Erythroblast (primary cell): ENCODE data around the gene NEGR1.

Experiments
- DNase-seq, 2 experiments: peaks; one replicate each; lab custom pipeline; 2025; lab: John Stamatoyannopoulos, UW
- GATA1 ChIP-seq: IDR thresholded peaks from 2 replicates; pipeline ENCODE4 v1.6.1; 2011; ENCODE audit warnings: low read depth, mild to moderate bottlenecking, control low read depth, low read length, moderate library complexity
- POLR2A ChIP-seq: IDR thresholded peaks from 2 replicates; pipeline ENCODE4 v1.6.1; 2011; ENCODE audit warnings: mild to moderate bottlenecking, low read length

Gene NEGR1

GRCh38 chr1:71695084-71695483 is 587.3 kb downstream of the NEGR1 start:
- DNase-seq = no peak
- TF ChIP-seq POLR2A (no peak), GATA1 (no peak)

GRCh38 chr1:71693581-71693980 is 588.8 kb downstream of the NEGR1 start:
- TF ChIP-seq GATA1 = no peak
- TF ChIP-seq POLR2A = no peak
- DNase-seq = no peak

DNA sequence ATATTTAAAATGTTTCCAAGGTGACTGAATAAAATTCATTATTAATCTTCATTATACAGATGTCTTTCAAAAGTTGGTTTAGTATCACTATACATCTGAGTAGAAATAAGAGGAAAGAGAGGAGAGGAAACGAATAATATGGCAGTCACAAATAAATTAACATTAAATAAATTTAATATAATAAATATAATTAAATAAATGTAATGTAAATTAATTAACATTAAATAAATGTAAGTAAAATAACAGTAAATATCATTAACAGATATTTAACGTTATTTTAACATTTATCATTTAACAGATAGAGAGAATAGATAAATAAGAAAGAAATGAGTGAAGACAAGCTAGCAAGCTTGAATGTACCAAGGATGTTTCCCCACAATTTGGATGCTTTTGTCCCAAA is 592.7 kb downstream of the NEGR1 start:
- no peak for DNase-seq
- TF ChIP-seq POLR2A = no peak
- TF ChIP-seq GATA1 = no peak

GRCh38 chr1:71687376-71687775 is 595.0 kb downstream of the NEGR1 start:
- no peak for DNase-seq
- TF ChIP-seq POLR2A (no peak), GATA1 (no peak)

DNA sequence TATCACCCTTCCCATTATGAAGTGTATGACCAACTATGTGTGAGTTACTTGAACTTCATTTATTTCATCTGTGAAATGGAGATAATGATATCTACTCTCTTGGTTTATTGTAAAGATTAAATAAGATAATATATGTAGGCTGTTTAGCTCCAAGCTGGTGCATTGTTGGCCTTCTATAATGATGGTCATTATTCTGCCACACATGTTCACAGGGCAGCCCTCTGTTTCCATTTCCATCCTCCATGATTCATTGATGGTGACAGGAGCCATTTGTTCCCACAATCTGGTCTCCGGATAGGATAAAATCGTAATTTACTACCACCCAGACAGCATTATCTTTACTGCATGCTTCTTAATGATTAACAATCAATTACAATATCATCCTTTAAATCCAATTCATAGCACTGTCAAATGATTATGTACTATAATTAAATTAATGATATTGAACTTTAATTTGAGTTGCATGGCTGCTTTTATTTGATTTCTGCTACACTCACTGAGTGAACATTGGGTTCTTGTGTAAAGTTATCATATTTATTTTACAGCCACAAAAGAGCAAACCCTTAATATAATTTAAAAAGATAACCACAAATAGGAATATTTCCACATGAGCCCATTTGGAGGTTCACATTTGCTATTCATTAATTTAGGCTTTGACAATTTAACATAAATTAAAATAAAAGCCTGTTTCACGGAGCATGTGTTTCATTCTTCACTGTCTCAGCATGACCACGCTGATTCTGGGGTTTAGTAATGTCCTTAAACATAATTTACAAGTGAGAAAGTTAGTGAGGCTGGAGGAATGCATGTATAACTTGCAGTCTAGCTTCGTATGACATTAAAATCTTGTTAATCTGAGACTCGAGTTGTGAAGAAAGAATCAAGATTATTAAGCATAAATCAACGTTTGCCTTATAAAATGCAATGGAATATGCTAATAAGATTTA is 605.1 kb downstream of the NEGR1 start:
- no peak for TF ChIP-seq POLR2A
- TF ChIP-seq GATA1 = no peak
- DNase-seq = no peak

GRCh38 chr1:71668065-71668464 is 614.3 kb downstream of the NEGR1 start:
- TF ChIP-seq GATA1 (no peak), POLR2A (no peak)
- no peak for DNase-seq

DNA sequence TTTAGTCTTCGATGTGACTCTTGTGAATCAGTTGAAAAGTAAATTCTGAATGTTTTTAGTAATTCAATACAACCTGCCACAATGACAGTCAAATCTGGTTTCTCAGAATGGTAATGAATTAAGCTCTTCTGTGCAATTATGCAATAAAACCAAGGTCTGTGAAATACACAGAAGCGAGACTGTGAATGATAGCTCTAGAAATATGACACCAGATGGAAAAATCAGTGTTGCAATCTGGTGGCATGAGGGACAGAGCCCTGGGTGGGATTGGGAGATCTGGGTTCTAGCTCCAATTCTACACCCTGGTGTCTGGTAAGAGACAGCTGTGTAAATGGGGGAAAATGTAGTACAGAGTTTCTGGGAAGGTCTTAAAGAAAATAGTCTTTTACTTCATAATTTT is 615.1 kb downstream of the NEGR1 start:
- no peak for DNase-seq
- TF ChIP-seq POLR2A (no peak), GATA1 (no peak)

- no peak for DNase-seq
- TF ChIP-seq GATA1 = no peak
- TF ChIP-seq POLR2A = no peak
Measured at GRCh38 chr1:71666609-71667008, 615.7 kb downstream of the NEGR1 start.

DNA sequence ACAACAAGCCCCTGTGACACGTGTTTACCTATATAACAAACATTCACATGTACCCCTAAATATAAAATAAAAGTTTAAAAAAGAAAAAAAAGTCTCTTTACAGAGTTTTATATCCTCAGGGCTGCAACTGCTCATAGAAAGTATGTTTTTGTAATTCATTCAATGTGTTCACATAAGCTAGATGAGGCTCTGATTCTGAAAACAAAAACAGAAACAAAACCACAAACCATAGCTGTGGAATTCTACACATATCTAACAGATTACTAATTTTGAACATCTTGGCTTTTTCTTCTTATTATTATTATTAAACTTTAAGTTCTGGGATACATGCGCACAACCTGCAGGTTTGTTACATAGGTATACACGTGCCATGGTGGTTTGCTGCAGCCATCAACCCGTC is 621.9 kb downstream of the NEGR1 start:
- TF ChIP-seq POLR2A (no peak), GATA1 (no peak)
- DNase-seq = no peak

DNA sequence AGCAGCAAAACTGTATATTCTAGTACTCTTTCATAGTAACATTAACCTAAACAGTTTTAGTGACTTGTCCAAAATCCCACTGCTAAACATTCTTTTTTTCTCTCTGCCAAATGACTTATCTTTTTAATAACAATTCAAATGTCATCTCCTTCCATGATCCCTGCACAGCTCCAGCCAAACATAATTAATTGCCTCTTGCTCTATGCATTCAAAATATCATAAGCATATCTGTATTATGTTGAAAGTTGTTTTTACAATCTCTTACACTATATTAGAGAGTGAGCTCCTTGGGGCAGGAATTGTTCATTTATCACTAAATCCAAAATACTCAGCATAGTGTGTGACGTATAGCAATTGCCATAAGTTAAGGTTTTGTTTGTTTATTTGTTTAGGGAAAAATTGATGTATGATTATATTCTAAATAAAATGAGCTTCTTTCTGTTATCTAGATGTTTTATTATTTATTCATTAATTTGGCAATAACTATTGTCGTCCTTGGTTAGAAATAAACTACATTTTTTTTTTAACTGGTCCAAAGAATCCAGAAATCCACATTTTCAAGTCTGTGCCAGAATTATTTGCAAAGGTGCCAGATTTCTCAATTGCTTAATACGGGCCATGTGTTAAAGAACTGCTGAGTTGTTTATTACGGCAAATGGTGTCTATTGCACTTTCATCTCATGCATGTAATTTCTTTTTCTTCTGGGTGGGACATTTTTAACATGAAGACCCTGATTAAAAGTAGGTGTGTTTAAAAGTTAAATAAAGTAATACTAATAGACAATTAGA is 624.3 kb downstream of the NEGR1 start:
- no peak for DNase-seq
- TF ChIP-seq POLR2A = no peak
- no peak for TF ChIP-seq GATA1

- DNase-seq = no peak
- TF ChIP-seq POLR2A (no peak), GATA1 (no peak)
Measured at GRCh38 chr1:71656902-71657301, 625.4 kb downstream of the NEGR1 start.

DNA sequence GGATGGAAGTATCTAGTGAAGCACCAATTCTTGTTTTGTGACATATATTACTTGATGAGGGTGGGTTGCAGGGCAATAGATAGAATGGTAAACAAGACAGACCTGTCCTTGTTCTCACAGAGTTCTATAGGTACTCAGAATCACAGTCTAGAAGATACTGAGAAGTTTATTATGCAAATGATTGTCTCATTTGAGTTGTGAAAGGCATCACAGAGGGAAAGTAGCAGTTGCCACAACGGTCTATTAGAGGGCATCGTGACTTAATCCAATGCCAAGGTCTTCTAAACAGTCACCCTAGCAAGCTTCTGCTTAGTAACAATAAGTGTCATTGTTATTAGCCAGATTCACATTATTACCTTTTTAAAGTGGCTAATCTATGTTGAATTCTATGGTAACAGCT is 626.7 kb downstream of the NEGR1 start:
- no peak for TF ChIP-seq GATA1
- no peak for TF ChIP-seq POLR2A
- no peak for DNase-seq

DNA sequence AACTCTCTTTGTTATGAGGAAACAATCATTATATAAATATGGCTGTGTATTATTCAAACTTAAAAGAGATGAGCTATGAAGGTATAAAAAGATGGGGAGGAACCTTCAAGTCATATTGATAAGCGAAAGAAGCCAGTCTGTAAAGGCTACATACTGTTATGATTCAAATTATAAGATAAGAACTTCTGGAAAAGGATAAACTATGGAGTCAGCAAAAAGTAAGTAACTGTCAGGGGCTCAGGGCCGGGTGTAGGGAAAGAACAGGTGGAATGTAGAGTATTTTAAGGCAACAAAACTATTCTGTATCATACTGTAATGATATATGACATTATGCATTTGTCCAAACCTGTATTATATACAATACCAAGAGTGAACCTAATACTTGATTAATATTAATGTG is 628.4 kb downstream of the NEGR1 start:
- TF ChIP-seq GATA1 (no peak), POLR2A (no peak)
- no peak for DNase-seq

DNA sequence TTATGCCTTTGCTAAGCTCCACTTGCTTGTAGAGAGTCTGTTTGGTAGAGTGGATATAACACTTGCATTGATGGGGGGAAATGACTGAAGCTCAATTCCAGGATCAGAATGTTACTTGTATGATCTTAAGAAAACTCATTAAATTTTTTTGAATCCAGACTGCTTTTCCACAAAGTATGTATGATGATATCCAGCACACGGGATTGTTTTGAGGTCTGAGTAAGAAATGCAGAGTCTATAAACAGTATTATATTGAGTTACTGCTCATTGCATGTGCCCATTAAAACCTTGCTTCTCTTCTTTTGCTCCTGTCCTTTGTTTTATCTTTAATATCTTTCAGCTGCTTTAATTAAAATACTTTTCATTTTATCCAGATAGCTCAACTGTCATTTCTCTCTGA is 631.1 kb downstream of the NEGR1 start:
- TF ChIP-seq GATA1 (no peak), POLR2A (no peak)

DNA sequence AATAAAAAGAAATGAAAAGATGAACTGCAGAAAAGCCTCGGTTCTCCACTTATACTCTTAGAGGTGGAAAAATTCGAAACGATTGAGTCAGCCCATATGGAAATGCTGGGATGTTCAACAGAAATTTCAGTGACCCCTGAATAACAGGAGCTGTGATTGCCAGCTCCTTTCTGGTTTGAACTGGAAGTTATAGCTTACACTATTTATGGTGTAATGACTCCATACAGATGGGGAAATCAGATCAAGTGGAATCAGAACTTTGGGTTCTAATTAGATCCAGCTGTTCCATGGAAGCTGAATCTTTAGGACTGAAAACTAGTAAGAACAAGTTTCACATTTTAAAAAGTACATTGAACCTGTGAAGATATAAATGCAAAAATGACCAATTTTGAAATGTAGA is 632.2 kb downstream of the NEGR1 start:
- TF ChIP-seq POLR2A = no peak
- no peak for TF ChIP-seq GATA1
- DNase-seq = no peak

More for the DNA sequence above, 631.1 kb downstream of the NEGR1 start:
- no peak for DNase-seq
